Mesothelial cell of epicardium (in vitro differentiated cells): ENCODE measurements around the gene POLQ. TPM values are rescaled to one million over a fixed set of nuclear protein-coding genes. Genes with fewer than 3 reads are reported as not detected.
"Not testable (repeated sequence)": the region's sequence is repeated elsewhere in the genome, so short reads cannot be mapped to it uniquely, and the experiment has no call there.

Experiments used
- DNase-seq, 2 experiments: peaks; one replicate each; pipeline ENCODE4 v3.0.0; 2021; ENCODE audit warnings: low spot score in 2 of 2; ENCODE audit not compliant: unreplicated experiment in 2 of 2
- H3K27ac Mint-ChIP-seq: 2 replicates; pipeline ENCODE4 v1.8.0; 2021; ENCODE audit warnings: mixed read lengths
- H3K27me3 Mint-ChIP-seq: 2 replicates; pipeline ENCODE4 v1.8.0; 2021; ENCODE audit warnings: low read depth, mixed read lengths
- H3K36me3 Mint-ChIP-seq: 2 replicates; pipeline ENCODE4 v1.8.0; 2021; ENCODE audit warnings: mixed read lengths
- H3K4me1 Mint-ChIP-seq: 2 replicates; pipeline ENCODE4 v1.8.0; 2021; ENCODE audit warnings: mixed read lengths
- H3K4me3 Mint-ChIP-seq: 2 replicates; pipeline ENCODE4 v1.8.0; 2021; ENCODE audit warnings: mild to moderate bottlenecking, moderate library complexity, mixed read lengths
- H3K9me3 Mint-ChIP-seq: 2 replicates; pipeline ENCODE4 v1.8.0; 2021; ENCODE audit warnings: mixed read lengths
- total RNA-seq: library from RNA; stranded (reverse); gene quantifications from 3 replicates; pipeline ENCODE4 v1.2.1, GENCODE V29; 2021
- TF ChIP-seq, protein P1 (sequence below): fragments of 200-600 bp; sonication (generic); IDR thresholded peaks from one replicate; pipeline ENCODE4 v1.5.0; 2021; ENCODE audit warnings: antibody characterized with exemption; ENCODE audit not compliant: unreplicated experiment

Gene POLQ
- 4.2 to 6.2 TPM (median 4.9 TPM) in 3 replicates for total RNA-seq

- H3K27me3 Mint-ChIP-seq = no peaks in the 10 kb centered on the region
- peak within 1 kb of the TSS; percentile 90 for H3K4me3 Mint-ChIP-seq
- no peaks in the 10 kb centered on the region for H3K36me3 Mint-ChIP-seq
- DNase-seq = peak; percentile 52 to 80
- H3K4me1 Mint-ChIP-seq = peaks cover 6% of the 10 kb centered on the region
- TF ChIP-seq, protein P1, sequence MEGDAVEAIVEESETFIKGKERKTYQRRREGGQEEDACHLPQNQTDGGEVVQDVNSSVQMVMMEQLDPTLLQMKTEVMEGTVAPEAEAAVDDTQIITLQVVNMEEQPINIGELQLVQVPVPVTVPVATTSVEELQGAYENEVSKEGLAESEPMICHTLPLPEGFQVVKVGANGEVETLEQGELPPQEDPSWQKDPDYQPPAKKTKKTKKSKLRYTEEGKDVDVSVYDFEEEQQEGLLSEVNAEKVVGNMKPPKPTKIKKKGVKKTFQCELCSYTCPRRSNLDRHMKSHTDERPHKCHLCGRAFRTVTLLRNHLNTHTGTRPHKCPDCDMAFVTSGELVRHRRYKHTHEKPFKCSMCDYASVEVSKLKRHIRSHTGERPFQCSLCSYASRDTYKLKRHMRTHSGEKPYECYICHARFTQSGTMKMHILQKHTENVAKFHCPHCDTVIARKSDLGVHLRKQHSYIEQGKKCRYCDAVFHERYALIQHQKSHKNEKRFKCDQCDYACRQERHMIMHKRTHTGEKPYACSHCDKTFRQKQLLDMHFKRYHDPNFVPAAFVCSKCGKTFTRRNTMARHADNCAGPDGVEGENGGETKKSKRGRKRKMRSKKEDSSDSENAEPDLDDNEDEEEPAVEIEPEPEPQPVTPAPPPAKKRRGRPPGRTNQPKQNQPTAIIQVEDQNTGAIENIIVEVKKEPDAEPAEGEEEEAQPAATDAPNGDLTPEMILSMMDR = no peak
- peak within 1 kb of the TSS; percentile 91 for H3K27ac Mint-ChIP-seq
- H3K9me3 Mint-ChIP-seq = no peaks in the 10 kb centered on the region
These were observed at the start of gene POLQ for GRCh38 chr3:121545574-121546455. Gene POLQ (minus strand): TSS chr3:121545988. CDS start chr3:121545877, 111 bp downstream.

DNA sequence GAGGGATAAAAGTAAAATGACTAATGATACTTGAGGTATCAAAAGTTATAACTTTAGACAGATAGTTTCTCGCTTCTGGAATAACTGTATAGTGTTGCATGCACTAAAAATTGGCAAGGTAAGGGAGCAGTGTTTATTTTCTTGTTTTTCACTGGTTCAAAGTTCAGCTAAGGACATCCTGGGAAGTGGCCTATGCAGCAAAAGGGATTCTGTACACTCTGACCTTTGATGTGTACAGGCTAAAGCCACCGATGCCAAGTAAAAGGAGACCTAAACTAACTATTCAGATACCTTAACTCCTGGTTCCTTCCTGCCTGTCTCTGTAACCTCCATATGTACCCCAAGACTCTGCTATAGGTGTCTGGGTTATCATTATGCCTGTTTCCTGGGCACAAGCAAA lies 49.1 kb upstream of the POLQ start:
- no peak overlapping the region for H3K27ac Mint-ChIP-seq
- no peaks in the 10 kb centered on the region for H3K4me1 Mint-ChIP-seq
- TF ChIP-seq, protein P1 = no peak
- no peak for DNase-seq
- peaks cover 3% of the 10 kb centered on the region for H3K27me3 Mint-ChIP-seq
- H3K4me3 Mint-ChIP-seq = no peak overlapping the region
- no peaks in the 10 kb centered on the region for H3K9me3 Mint-ChIP-seq
- no peaks in the 10 kb centered on the region for H3K36me3 Mint-ChIP-seq

DNA sequence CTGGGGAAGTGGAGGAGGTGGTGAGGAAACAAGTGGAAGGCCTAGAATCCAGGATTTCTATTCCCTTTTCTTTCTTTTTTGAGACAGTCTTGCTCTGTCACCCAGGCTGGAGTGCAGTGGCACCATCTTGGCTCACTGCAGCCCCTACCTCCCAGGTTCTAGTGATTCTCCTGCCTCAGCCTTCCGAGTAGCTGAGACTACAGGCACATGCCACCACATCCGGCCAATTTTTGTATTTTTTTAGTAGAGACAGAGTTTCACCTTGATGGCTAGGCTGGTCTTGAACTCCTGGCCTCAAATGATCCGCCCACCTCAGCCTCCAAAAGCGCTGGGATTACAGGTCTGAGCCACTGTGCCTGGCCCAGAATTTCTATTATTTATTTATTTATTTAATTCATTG lies 48.0 kb upstream of the POLQ start:
- not testable (repeated sequence) for H3K36me3 Mint-ChIP-seq, H3K4me3 Mint-ChIP-seq, H3K27ac Mint-ChIP-seq

DNA sequence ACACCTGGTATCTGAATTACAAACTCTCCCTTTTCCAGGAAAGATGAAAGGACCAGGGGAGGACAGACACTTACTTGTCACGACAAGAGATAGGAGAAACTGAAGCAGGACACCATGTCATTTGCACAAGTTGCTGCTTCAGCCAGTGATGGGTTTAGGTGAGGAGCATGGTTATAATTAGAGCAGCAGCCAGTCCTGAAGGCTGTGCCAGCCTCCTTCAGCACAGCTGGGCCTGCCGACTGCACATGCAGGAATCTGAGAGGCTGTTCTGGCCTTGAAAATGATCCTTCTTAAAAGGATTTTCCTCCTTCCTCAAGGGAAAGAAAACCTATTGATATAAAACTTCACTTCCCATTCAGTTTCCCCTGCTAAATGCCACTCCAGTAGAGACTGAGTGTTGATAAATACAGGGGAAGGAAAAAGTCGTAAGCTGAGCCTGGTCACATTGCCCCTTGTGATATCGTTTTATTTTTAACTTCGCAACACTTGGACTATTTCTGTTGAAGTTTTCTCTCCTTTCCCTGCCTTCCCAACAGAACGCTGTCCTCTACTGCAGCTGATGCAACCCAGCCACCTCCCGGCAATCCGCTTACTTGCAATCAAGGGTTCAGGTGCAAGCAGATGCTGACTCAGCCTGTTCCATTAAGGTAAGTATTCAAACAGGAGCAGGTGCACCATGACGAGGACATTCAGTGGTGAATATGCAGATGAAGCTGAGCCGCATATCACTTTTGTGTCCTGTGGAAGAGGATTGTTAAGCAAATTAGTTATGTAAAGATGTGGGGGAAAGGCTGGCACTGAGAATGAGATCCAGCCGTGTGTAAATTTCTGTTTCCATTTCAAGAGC lies 47.3 kb upstream of the POLQ start, which contains the start of gene FBXO40:
Gene FBXO40, plus strand, starts transcription at position 524 of the 847 bp plus-strand sequence. CDS start 27,197 bp downstream, outside the sequence.
- Mint-ChIP-seq H3K36me3 (no peaks in the 10 kb centered on the region), H3K27me3 (peaks cover 3% of the 10 kb centered on the region), H3K27ac (no peak within 1 kb of the TSS), H3K4me3 (no peak within 1 kb of the TSS), H3K9me3 (no peaks in the 10 kb centered on the region), H3K4me1 (no peaks in the 10 kb centered on the region)
- TF ChIP-seq, protein P1 = no peak
- DNase-seq = no peak

More for the DNA sequence above, 48.0 kb upstream of the POLQ start:
- not testable (repeated sequence) for DNase-seq, H3K9me3 Mint-ChIP-seq, H3K4me1 Mint-ChIP-seq, H3K27me3 Mint-ChIP-seq

DNA sequence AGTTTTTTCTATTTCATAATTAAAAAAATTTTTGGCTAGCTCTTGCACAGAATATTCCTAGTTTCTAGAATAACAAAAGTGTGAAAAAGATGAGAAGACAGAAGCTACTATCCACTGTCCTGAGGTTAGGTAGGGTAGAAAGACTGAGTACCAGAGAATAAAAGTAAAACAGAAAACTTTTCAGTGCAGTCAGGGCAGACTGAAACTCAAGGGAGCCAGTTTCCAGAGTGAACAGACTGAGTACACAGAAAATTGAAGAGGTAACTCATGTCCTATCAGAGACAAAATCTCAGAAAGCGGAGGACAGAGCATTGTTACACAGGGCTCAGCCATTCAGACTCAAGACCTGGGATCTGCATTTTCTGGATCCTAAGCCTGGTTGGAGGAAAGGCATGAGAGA lies 38.6 kb upstream of the POLQ start:
- no peak overlapping the region for H3K4me3 Mint-ChIP-seq

More for the DNA sequence above, 38.6 kb upstream of the POLQ start:
- Mint-ChIP-seq H3K36me3 (no peaks in the 10 kb centered on the region), H3K27ac (no peak overlapping the region), H3K9me3 (no peaks in the 10 kb centered on the region), H3K27me3 (peaks cover 23% of the 10 kb centered on the region), H3K4me1 (no peaks in the 10 kb centered on the region)
- TF ChIP-seq, protein P1 = no peak
- DNase-seq = no peak
